Measurements from ENCODE around the gene AP3S2. TPM values are rescaled to one million over a fixed set of nuclear protein-coding genes. Genes with fewer than 3 reads are reported as not detected.

The AP3S2 gene
- total and polyA plus RNA-seq, 2 donors from 2014 or later, result 17.5 to 42.9 TPM

DNA sequence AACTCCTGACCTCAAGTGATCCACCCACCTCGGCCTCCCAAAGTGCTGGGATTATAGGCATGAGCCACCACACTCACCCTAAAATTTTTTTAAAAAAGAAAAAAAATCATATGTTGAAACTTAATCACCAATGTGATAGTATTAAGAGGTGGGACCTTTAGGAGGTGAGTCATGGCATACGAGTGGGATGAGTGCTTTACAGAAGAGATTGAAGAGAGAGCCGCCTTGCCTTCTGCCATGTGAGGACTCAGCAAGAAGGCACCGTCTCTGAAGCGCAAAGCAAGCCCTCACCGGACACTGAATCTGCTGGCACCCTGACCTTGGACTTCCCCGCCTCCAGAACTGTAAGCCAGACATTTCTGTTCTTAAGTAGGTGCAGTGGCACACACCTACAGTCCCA, 13.5 kb upstream of the AP3S2 start:
- Histone ChIP-seq H3K27me3 (ENCODE audit: control insufficient read depth, insufficient read depth, low read length) (no peaks in the 10 kb centered on the region), H3K27ac (ENCODE audit: low read depth in 2 of 2, low read length in 2 of 2) (no peak overlapping the region), H3K36me3 (ENCODE audit: control insufficient read depth in 2 of 3, insufficient read depth in 3 of 3, low read length in 3 of 3) (peaks cover 0 to 13% (median 10%) of the 10 kb centered on the region in 3 donors), H3K4me3 (ENCODE audit: low read length in 3 of 3) (no peak overlapping the region), H3K9ac (ENCODE audit: low read length in 3 of 3) (no peak overlapping the region), H3K9me3 (ENCODE audit: control insufficient read depth in 2 of 3, insufficient read depth in 1 of 3, low read length in 3 of 3) (no peaks in the 10 kb centered on the region), H3K4me1 (ENCODE audit: control insufficient read depth in 2 of 3, insufficient read depth in 2 of 3, low read depth in 1 of 3, low read length in 3 of 3) (no peaks in the 10 kb centered on the region)
- TF ChIP-seq, protein P1, sequence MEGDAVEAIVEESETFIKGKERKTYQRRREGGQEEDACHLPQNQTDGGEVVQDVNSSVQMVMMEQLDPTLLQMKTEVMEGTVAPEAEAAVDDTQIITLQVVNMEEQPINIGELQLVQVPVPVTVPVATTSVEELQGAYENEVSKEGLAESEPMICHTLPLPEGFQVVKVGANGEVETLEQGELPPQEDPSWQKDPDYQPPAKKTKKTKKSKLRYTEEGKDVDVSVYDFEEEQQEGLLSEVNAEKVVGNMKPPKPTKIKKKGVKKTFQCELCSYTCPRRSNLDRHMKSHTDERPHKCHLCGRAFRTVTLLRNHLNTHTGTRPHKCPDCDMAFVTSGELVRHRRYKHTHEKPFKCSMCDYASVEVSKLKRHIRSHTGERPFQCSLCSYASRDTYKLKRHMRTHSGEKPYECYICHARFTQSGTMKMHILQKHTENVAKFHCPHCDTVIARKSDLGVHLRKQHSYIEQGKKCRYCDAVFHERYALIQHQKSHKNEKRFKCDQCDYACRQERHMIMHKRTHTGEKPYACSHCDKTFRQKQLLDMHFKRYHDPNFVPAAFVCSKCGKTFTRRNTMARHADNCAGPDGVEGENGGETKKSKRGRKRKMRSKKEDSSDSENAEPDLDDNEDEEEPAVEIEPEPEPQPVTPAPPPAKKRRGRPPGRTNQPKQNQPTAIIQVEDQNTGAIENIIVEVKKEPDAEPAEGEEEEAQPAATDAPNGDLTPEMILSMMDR (IDR thresholded peaks at IDR 0.05; ENCODE audit: borderline replicate concordance, extremely low read depth, insufficient read depth), result no peak
- FAIRE-seq (no peak), DNase-seq (no peak)
- intact Hi-C loops (cut with DNase I), result loop anchor here (10.0 kb wide), 1 partner anchor 158 kb away; no protein-coding TSS in a partner anchor

DNA sequence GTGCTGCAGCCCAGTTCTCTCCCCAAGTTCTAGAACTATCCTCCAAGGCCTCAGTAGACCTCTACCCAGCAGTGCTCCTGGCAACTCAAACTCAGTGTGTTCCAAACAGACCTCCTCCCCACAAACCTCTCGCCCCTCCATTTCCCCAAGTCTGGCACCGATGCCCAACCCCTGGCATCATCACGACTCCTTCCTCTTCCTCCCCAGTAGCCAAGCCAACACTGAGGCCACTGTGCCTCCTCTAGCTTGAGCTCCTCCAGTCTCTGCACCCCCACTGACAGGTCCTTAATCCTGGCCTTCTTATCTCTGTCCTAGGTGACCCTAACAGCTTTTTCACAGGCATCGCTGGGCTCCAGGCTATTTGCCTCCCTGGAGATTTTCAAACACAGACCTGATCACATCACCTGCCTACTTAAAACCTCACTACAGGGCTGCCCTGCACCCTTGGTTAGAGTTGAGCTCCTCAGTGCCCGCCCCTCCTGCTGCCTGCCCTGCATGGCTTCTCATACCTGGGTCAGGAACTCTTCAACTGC, 12.1 kb upstream of the AP3S2 start:
- Histone ChIP-seq H3K27me3 (ENCODE audit: control insufficient read depth, insufficient read depth, low read length) (no peaks in the 10 kb centered on the region), H3K9ac (ENCODE audit: low read length in 3 of 3) (no peak overlapping the region), H3K9me3 (ENCODE audit: control insufficient read depth in 2 of 3, insufficient read depth in 1 of 3, low read length in 3 of 3) (no peaks in the 10 kb centered on the region), H3K27ac (ENCODE audit: low read depth in 2 of 2, low read length in 2 of 2) (no peak overlapping the region), H3K4me3 (ENCODE audit: low read length in 3 of 3) (no peak overlapping the region), H3K36me3 (ENCODE audit: control insufficient read depth in 2 of 3, insufficient read depth in 3 of 3, low read length in 3 of 3) (peaks cover 0 to 17% (median 13%) of the 10 kb centered on the region in 3 donors), H3K4me1 (ENCODE audit: control insufficient read depth in 2 of 3, insufficient read depth in 2 of 3, low read depth in 1 of 3, low read length in 3 of 3) (no peaks in the 10 kb centered on the region)
- DNase-seq (no peak), FAIRE-seq (no peak)
- TF ChIP-seq, protein P1 (IDR thresholded peaks at IDR 0.05; ENCODE audit: borderline replicate concordance, extremely low read depth, insufficient read depth), result no peak
- intact Hi-C loops (cut with DNase I), result loop anchor here (10.0 kb wide), 1 partner anchor 159 kb away; no protein-coding TSS in a partner anchor

DNA sequence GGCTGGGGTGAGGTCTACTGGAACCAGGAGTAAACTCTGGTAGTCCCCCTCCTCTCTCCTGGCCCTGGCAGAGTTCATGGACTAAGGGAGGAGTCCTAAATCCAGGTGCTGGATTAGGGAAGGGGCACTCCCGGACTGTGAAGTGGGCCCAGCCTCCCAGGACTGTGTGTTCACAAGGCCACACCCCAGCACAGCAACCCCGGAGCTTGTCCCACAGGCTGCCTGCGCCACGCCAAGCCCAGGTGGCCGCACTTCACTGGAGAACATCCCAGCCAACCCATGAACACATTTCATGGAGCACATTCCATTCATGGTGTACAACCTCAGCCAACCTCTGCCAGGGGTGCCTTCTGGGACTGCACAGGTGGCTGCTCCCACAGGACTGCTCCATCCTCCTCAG, 10.7 kb upstream of the AP3S2 start:
- FAIRE-seq (no peak), DNase-seq (no peak)
- no peaks in the 10 kb centered on the region for H3K9me3 ChIP-seq (ENCODE audit: control insufficient read depth in 2 of 3, insufficient read depth in 1 of 3, low read length in 3 of 3)
- no peaks in the 10 kb centered on the region for H3K4me1 ChIP-seq (ENCODE audit: control insufficient read depth in 2 of 3, insufficient read depth in 2 of 3, low read depth in 1 of 3, low read length in 3 of 3)
- no peak overlapping the region for H3K9ac ChIP-seq (ENCODE audit: low read length in 3 of 3)
- H3K4me3 ChIP-seq (ENCODE audit: low read length in 3 of 3), result no peak overlapping the region
- intact Hi-C loops (cut with DNase I), result loop anchor here (10.0 kb wide), 1 partner anchor 160 kb away; no protein-coding TSS in a partner anchor
- TF ChIP-seq, protein P1 (IDR thresholded peaks at IDR 0.05; ENCODE audit: borderline replicate concordance, extremely low read depth, insufficient read depth), result no peak
- H3K27ac ChIP-seq (ENCODE audit: low read depth in 2 of 2, low read length in 2 of 2), result no peak overlapping the region
- H3K36me3 ChIP-seq (ENCODE audit: control insufficient read depth in 2 of 3, insufficient read depth in 3 of 3, low read length in 3 of 3), result peaks cover 0 to 17% (median 11%) of the 10 kb centered on the region in 3 donors
- H3K27me3 ChIP-seq (ENCODE audit: control insufficient read depth, insufficient read depth, low read length), result no peaks in the 10 kb centered on the region

DNA sequence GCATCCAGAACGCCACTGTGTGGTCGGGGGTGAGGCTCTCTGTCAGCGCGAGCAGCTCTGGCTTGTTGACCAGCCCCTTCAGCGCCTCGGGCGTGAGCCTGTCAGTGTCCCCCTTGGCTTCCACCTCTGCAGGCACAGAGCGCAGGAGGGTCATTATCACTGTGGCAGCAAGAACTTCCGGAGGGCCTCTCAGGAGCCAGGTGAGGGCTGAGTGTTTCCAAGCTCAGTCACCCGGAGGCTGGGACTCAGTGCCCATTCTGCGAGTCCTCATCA, 10.0 kb upstream of the AP3S2 start:
- H3K4me1 ChIP-seq (ENCODE audit: control insufficient read depth in 2 of 3, insufficient read depth in 2 of 3, low read depth in 1 of 3, low read length in 3 of 3), result no peaks in the 10 kb centered on the region
- DNase-seq (no peak), FAIRE-seq (no peak)
- no peak overlapping the region for H3K9ac ChIP-seq (ENCODE audit: low read length in 3 of 3)
- TF ChIP-seq, protein P1 (IDR thresholded peaks at IDR 0.05; ENCODE audit: borderline replicate concordance, extremely low read depth, insufficient read depth), result no peak
- H3K4me3 ChIP-seq (ENCODE audit: low read length in 3 of 3), result no peak overlapping the region
- H3K9me3 ChIP-seq (ENCODE audit: control insufficient read depth in 2 of 3, insufficient read depth in 1 of 3, low read length in 3 of 3), result no peaks in the 10 kb centered on the region
- peaks cover 0 to 17% (median 11%) of the 10 kb centered on the region in 3 donors for H3K36me3 ChIP-seq (ENCODE audit: control insufficient read depth in 2 of 3, insufficient read depth in 3 of 3, low read length in 3 of 3)
- H3K27ac ChIP-seq (ENCODE audit: low read depth in 2 of 2, low read length in 2 of 2), result no peak overlapping the region
- H3K27me3 ChIP-seq (ENCODE audit: control insufficient read depth, insufficient read depth, low read length), result no peaks in the 10 kb centered on the region
- intact Hi-C loops (cut with DNase I), result loop anchor here (10.0 kb wide), 1 partner anchor 161 kb away; no protein-coding TSS in a partner anchor
